Type B pancreatic cell (in vitro differentiated cells): ENCODE data around the gene LPO. TPM values are rescaled to one million over a fixed set of nuclear protein-coding genes. Genes with fewer than 3 reads are reported as not detected.
A peak's percentile ranks its signal among the peaks of the same experiment; 100 is the strongest.

Experiments
- DNase-seq: peaks from one replicate; pipeline ENCODE4 v3.0.0; 2021; ENCODE audit warnings: mixed read lengths; ENCODE audit not compliant: unreplicated experiment; ENCODE audit errors: extremely low spot score
- H3K27ac Mint-ChIP-seq: 2 replicates; pipeline ENCODE4 v1.8.0; 2021; ENCODE audit warnings: mild to moderate bottlenecking, mixed read lengths
- H3K27me3 Mint-ChIP-seq: 2 replicates; pipeline ENCODE4 v1.8.0; 2021; ENCODE audit warnings: mixed read lengths
- H3K36me3 Mint-ChIP-seq: 2 replicates; pipeline ENCODE4 v1.8.0; 2021; ENCODE audit warnings: mixed read lengths
- H3K4me1 Mint-ChIP-seq: one replicate; pipeline ENCODE4 v1.8.0; 2021; ENCODE audit warnings: mixed read lengths; ENCODE audit not compliant: unreplicated experiment
- H3K4me3 Mint-ChIP-seq: 2 replicates; pipeline ENCODE4 v1.8.0; 2021; ENCODE audit warnings: mild to moderate bottlenecking, mixed read lengths
- H3K9me3 Mint-ChIP-seq: 2 replicates; pipeline ENCODE4 v1.8.0; 2021; ENCODE audit warnings: mixed read lengths
- total RNA-seq: library from RNA; stranded (reverse); gene quantifications from 2 replicates; pipeline ENCODE4 v1.2.1, GENCODE V29; 2021; ENCODE audit warnings: low replicate concordance
- TF ChIP-seq, protein P1 (sequence below): fragments of 200-600 bp; sonication (generic); conservative IDR thresholded peaks from 2 replicates; pipeline ENCODE4 v1.5.0; 2021; ENCODE audit warnings: antibody characterized with exemption, mild to moderate bottlenecking

LPO gene
- total RNA-seq, 1 donor from 2014 or later: not detected

DNA sequence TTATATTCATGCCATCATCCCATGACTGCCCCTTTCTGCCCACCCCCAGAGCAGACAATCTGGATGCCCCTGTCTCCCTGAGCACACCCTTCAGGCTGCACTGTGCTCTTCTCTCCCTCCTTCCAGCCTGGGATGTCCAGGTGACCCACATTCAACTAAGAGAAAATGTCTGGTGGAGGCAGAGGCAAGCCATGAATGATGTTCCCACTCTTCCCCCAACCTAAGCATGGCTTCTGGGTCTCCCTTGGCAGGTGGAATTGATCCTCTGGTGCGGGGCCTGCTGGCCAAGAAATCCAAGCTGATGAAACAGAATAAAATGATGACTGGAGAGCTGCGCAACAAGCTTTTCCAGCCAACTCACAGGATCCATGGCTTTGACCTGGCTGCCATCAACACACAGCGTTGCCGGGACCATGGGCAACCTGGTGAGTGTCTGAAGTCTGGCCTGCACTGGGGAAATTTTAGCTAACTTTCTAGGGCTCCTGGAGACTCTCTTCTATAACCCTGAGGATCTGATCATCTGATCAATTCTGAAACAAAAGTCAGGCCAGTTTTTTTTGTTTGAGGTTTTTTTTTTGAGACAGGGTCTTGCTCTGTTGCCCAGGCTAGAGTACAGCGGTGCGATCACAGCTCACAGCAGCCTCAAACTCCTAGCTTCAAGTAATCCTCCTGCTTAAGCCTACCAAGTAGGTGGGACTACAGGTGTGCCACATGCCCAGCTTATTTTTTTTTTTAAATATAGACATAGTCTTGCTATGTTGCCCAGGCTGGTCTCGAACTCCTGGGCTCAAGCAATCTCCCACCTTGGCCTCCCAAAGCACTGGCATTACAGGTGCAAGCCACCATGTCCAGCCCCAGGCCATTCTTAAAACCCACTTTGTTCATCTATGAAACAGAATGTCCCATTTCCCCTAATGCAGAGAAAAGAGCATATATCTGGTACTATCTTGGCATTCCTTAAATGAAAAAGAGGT, 27.8 kb downstream of the LPO start:
- Mint-ChIP-seq H3K9me3 (no peaks in the 10 kb centered on the region), H3K4me3 (no peak overlapping the region), H3K4me1 (no peaks in the 10 kb centered on the region), H3K36me3 (no peaks in the 10 kb centered on the region), H3K27me3 (peaks cover 69% of the 10 kb centered on the region), H3K27ac (no peak overlapping the region)
- no peak for DNase-seq
- TF ChIP-seq, protein P1, sequence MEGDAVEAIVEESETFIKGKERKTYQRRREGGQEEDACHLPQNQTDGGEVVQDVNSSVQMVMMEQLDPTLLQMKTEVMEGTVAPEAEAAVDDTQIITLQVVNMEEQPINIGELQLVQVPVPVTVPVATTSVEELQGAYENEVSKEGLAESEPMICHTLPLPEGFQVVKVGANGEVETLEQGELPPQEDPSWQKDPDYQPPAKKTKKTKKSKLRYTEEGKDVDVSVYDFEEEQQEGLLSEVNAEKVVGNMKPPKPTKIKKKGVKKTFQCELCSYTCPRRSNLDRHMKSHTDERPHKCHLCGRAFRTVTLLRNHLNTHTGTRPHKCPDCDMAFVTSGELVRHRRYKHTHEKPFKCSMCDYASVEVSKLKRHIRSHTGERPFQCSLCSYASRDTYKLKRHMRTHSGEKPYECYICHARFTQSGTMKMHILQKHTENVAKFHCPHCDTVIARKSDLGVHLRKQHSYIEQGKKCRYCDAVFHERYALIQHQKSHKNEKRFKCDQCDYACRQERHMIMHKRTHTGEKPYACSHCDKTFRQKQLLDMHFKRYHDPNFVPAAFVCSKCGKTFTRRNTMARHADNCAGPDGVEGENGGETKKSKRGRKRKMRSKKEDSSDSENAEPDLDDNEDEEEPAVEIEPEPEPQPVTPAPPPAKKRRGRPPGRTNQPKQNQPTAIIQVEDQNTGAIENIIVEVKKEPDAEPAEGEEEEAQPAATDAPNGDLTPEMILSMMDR: no peak

DNA sequence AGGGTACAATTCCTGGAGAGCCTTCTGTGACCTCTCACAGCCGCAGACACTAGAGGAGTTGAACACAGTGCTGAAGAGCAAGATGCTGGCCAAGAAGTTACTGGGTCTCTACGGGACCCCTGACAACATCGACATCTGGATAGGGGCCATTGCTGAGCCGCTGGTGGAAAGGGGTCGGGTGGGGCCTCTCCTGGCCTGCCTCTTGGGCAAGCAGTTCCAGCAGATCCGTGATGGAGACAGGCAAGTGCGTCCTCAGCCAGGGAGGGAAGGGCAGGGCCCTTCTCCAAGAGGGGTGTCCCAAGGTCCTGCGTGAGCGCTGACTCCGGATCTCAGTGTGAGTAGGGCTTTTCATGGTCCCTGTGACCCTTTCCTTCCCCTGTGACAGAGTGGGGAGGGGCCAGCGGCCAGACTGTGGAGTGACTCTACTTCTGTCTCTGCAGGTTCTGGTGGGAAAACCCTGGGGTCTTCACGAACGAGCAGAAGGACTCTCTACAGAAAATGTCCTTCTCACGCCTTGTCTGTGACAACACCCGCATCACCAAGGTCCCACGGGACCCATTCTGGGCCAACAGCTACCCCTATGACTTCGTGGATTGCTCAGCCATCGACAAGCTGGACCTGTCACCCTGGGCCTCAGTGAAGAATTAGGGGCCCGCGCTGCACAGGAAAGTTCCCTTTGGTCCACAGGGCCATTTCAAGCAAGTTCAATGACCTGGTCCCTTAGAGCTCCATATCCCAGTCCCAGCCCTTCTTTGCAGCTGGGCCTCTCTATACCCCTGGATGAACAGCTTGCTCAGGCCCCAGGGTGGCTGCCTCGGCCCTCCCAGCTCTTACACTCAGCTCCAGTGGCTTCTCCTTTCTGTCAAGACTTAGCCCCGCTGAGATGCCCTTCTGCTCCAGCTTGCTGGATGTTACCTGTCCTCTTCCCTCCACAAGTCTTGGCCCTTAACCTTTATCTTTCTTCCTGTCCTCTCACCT, 29.3 kb downstream of the LPO start:
- peak; percentile 42 for DNase-seq
- no peaks in the 10 kb centered on the region for H3K4me1 Mint-ChIP-seq
- no peaks in the 10 kb centered on the region for H3K9me3 Mint-ChIP-seq
- H3K36me3 Mint-ChIP-seq: no peaks in the 10 kb centered on the region
- no peak overlapping the region for H3K4me3 Mint-ChIP-seq
- TF ChIP-seq, protein P1: no peak
- no peak overlapping the region for H3K27ac Mint-ChIP-seq
- H3K27me3 Mint-ChIP-seq: peaks cover 59% of the 10 kb centered on the region

DNA sequence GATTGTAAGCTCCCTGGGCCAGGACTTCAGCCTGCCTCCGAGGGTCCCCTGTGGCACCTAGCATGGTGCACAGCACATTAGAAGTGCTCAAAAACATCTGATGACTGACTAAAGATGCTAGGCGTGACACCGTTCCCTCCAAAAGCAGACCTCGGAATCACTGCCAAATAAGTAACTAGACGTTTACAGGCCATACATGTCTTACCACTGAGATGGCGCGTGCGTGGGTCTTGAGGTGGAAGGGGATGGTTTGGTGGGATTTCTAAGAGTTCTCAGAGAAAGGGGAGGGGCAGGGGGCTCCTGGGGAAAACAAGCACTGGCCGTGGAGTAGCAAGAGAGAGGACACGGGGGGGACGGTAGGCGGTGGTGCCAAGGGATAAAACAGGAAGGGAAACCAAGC, 29.9 kb downstream of the LPO start:
- Mint-ChIP-seq H3K27ac (no peak overlapping the region), H3K4me1 (no peaks in the 10 kb centered on the region), H3K9me3 (no peaks in the 10 kb centered on the region), H3K4me3 (no peak overlapping the region), H3K27me3 (peaks cover 53% of the 10 kb centered on the region), H3K36me3 (no peaks in the 10 kb centered on the region)
- DNase-seq: peak; percentile 45
- TF ChIP-seq, protein P1: no peak

DNA sequence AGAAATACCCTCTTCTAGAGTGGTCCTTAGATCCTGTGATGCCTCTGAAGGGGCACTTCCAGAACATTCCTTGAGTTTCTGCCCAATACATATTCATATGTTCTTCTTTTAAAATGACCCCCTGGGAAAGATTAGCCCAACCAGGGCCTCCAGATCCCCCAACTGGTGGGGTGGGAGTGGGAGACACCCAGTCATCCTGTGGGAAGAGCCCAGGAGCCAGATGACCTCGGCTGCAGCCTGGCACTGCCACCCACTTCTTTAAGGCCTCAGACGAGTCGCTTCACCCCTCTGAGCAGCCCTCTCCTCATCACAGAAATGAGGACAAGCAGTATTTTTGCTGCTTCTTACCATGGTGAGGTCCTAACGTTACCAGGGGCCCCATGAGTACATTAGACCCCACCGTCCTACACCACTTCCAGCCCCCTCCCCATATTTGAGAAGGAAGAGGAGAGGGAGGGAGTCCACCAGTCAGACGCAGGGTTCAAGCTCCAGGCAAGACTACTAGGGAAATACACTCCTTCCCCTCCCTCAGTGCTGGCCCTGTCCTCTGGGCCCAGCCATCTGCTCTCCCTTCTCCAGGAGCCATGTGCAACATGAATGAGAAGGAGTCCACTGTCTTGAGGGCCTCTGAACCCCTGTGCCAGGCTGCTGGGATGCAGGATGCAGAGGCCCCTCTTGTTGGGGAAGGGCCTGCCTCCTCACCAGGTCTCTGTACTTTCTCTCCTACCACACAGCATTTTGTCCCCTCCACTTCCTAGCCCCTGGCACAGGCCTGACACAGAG, 30.6 kb downstream of the LPO start:
- Mint-ChIP-seq H3K36me3 (no peaks in the 10 kb centered on the region), H3K27me3 (peaks cover 50% of the 10 kb centered on the region), H3K4me1 (no peaks in the 10 kb centered on the region), H3K27ac (no peak overlapping the region), H3K9me3 (no peaks in the 10 kb centered on the region), H3K4me3 (no peak overlapping the region)
- DNase-seq: peak; percentile 29
- TF ChIP-seq, protein P1: no peak
